Mesodermal cell (in vitro differentiated cells): ENCODE data around the gene NANP.

Experiments
- H3K27ac ChIP-seq: 2 replicates; pipeline ENCODE4 v1.7.0; 2013; ENCODE audit warnings: mild to moderate bottlenecking, low read depth, low read length, moderate library complexity; ENCODE audit not compliant: severe bottlenecking
- H3K36me3 ChIP-seq: 2 replicates; pipeline ENCODE4 v1.7.1; 2013; ENCODE audit warnings: mild to moderate bottlenecking, low read length, moderate library complexity; ENCODE audit not compliant: control insufficient read depth, insufficient read depth
- H3K4me1 ChIP-seq: one replicate; pipeline ENCODE4 v1.7.1; 2013; ENCODE audit warnings: mild to moderate bottlenecking, low read length; ENCODE audit not compliant: insufficient read depth, control insufficient read depth, poor library complexity, severe bottlenecking
- H3K4me3 ChIP-seq: 2 replicates; pipeline ENCODE4 v1.7.0; 2013; ENCODE audit warnings: low read length, control low read depth, mild to moderate bottlenecking; ENCODE audit not compliant: insufficient read depth, poor library complexity, severe bottlenecking; ENCODE audit errors: extremely low read depth
- H3K9me3 ChIP-seq: 2 replicates; pipeline ENCODE4 v1.7.1; 2013; ENCODE audit warnings: mild to moderate bottlenecking, low read length, moderate library complexity; ENCODE audit not compliant: control insufficient read depth
- WGBS, 2 experiments: methylation state at CpG; one replicate each; pipeline ENCODE4 v1.1.5; 2013; ENCODE audit warnings: missing lambda C conversion rate in 2 of 2; ENCODE audit not compliant: insufficient coverage in 2 of 2; 5-methylcytosine and 5-hydroxymethylcytosine counted together

NANP gene

DNA sequence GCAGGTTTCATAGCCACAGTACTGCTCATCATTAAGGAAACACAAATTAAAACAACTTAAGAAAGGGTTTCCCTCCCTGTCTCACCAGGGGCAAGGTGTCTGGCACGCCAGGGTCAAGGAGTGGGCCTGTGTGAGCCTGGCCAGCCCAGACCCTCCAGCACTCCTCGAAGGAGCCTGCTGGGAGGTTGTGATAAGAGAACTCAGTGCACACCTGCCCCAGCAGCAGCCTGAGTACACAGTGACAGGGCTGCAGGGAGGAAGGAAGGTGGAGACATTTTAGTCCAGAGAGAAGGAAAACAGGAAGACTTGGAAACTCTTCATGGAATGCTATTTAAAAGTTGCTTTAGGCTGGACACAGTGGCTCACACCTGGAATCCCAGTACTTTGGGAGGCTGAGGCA is 52.6 kb downstream of the NANP start:
- no peaks in the 10 kb centered on the region for H3K4me1 ChIP-seq
- H3K9me3 ChIP-seq: no peaks in the 10 kb centered on the region
- WGBS, 2 experiments: 100% methylated on average over 1 of the region's 2 CpGs; no CpG with 5 or more reads in 1 of the 2 experiments
- no peak overlapping the region for H3K27ac ChIP-seq
- peaks cover 40% of the 10 kb centered on the region for H3K36me3 ChIP-seq
- no peak overlapping the region for H3K4me3 ChIP-seq

GRCh38 chr20:25570148-25570530 is 53.7 kb downstream of the NANP start:
- 96% methylated on average over 3 to 6 of the region's 7 CpGs for WGBS, 2 experiments
- H3K4me1 ChIP-seq: peaks cover 4% of the 10 kb centered on the region
- H3K27ac ChIP-seq: no peak overlapping the region
- peaks cover 32% of the 10 kb centered on the region for H3K36me3 ChIP-seq
- no peak overlapping the region for H3K4me3 ChIP-seq
- H3K9me3 ChIP-seq: no peaks in the 10 kb centered on the region

- 100% methylated on average over 2 of the region's 2 CpGs; no CpG with 5 or more reads in 1 of the 2 experiments for WGBS, 2 experiments
- H3K4me3 ChIP-seq: no peak overlapping the region
- H3K27ac ChIP-seq: no peak overlapping the region
- H3K4me1 ChIP-seq: peaks cover 4% of the 10 kb centered on the region
- peaks cover 5% of the 10 kb centered on the region for H3K9me3 ChIP-seq
- peaks cover 31% of the 10 kb centered on the region for H3K36me3 ChIP-seq
Observed at GRCh38 chr20:25567286-25567685, 56.5 kb downstream of the NANP start.

DNA sequence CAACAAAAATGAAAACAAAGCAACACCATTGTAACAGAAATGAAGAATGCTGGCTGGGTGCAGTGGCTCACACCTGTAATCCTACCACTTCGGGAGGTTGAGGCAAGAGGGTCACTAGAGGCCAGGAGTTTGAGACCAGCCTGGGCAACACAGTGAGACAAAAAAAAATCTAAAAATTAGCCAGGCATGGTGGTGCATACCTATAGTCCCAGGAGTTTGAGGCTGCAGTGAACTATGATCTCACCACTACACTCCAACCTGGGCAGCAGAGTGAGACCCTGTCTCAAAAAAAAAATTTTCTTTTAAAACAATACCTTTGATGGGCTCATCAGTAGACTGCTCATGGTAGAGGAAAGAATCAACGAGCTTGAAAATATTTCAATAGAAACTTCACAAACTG is 57.0 kb downstream of the NANP start:
- 100% methylated on average over 1 of the region's 2 CpGs for WGBS, 2 experiments
- peaks cover 30% of the 10 kb centered on the region for H3K36me3 ChIP-seq
- peaks cover 4% of the 10 kb centered on the region for H3K4me1 ChIP-seq
- no peak overlapping the region for H3K4me3 ChIP-seq
- H3K9me3 ChIP-seq: peaks cover 5% of the 10 kb centered on the region
- no peak overlapping the region for H3K27ac ChIP-seq

- Histone ChIP-seq H3K9me3 (peaks cover 5% of the 10 kb centered on the region), H3K36me3 (peaks cover 23% of the 10 kb centered on the region), H3K4me1 (peaks cover 4% of the 10 kb centered on the region), H3K27ac (peak overlapping the region; percentile 45), H3K4me3 (no peak overlapping the region)
- 84 to 88% methylated on average over 6 of the region's 6 CpGs for WGBS, 2 experiments
Observed at GRCh38 chr20:25565578-25566157, 58.1 kb downstream of the NANP start.

DNA sequence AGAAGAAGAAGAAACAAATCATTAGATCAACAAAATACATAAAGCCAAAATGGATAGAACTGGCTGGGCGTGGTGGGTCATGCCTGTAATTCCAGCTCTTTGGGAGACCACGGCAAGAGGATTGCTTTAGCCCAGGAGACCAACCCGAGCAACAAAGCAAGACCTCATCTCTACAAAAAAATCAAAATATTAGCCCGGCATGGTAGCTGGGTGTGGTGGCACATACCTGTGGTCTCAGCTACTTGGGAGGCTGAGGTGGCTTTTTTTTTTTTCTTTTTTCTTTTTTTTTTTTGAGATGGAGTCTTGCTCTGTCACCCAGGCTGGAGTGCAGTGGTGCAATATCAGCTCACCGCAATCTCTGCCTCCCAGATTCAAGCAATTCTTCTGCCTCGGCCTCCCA is 59.9 kb downstream of the NANP start:
- 82 to 93% methylated on average over 2 to 3 of the region's 6 CpGs for WGBS, 2 experiments
- H3K4me1 ChIP-seq: peaks cover 4% of the 10 kb centered on the region
- H3K27ac ChIP-seq: no peak overlapping the region
- no peak overlapping the region for H3K4me3 ChIP-seq
- peaks cover 29% of the 10 kb centered on the region for H3K36me3 ChIP-seq
- peaks cover 5% of the 10 kb centered on the region for H3K9me3 ChIP-seq

DNA sequence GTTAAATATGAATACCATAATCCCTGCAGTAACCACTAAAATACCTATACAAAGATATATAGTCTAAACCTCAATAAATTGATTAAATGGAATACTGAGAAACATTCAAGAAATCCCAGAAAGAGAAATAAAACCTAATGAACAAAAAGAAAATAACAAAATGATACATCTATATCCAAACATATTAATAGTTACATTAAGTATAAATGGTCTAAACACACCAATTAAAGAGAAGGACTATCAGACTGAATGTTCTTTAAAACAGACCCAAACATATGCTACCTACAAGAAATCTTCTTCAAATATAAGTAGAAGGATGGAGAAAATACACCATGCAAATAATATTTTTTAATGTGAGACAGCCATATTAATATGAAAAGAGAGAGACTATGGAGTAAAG is 60.5 kb downstream of the NANP start:
- Histone ChIP-seq H3K4me3 (no peak overlapping the region), H3K4me1 (peaks cover 4% of the 10 kb centered on the region), H3K27ac (no peak overlapping the region), H3K36me3 (peaks cover 30% of the 10 kb centered on the region), H3K9me3 (peaks cover 5% of the 10 kb centered on the region)
